B cell (primary cell): ENCODE results near the gene CMPK2. TPM values are rescaled to one million over a fixed set of nuclear protein-coding genes. Genes with fewer than 3 reads are reported as not detected.

Experiments used
- ATAC-seq: fragments of 200-7000 bp; cut with Tn5 transposase; one replicate; pipeline ENCODE4 v1.10.0; 2021; ENCODE audit warnings: low read depth, mild to moderate bottlenecking, moderate number of reproducible peaks, moderate library complexity
- CTCF ChIA-PET: fragments of 350-600 bp; sonication (Branson Sonifier 250); formaldehyde crosslinking; loops from one replicate; lab custom pipeline; 2021; ENCODE audit warnings: antibody characterized with exemption, inconsistent platforms; lab: Charles Lee
- POLR2A ChIA-PET: fragments of 350-600 bp; sonication (Branson Sonifier 250); formaldehyde crosslinking; loops from one replicate; lab custom pipeline; 2021; ENCODE audit warnings: antibody characterized with exemption; lab: Charles Lee
- DNase-seq: peaks from one replicate; pipeline ENCODE4 v3.0.0; 2013
- H2AFZ ChIP-seq: 2 replicates; pipeline ENCODE4 v1.6.1; 2012; ENCODE audit warnings: mild to moderate bottlenecking, low read depth, low read length; ENCODE audit not compliant: insufficient read depth, poor library complexity, severe bottlenecking
- H3K27ac ChIP-seq, 2 donors: 1 replicate in 1 of 2; 2 replicates in 1 of 2; pipeline ENCODE4 v1.5.1; 2012 to 2013; ENCODE audit warnings: low read length in 2 of 2, mild to moderate bottlenecking in 2 of 2, moderate library complexity in 1 of 2
- H3K27me3 ChIP-seq, 4 experiments: fragments of 200-600 bp in 1 of 4; sonication (generic) in 1 of 4; replicated peaks in 1 of 4; 1 replicate in 2 of 4; 2 replicates in 2 of 4; pipeline versions ENCODE4 v1.6.1 to v1.7.0; 2013 to 2016; ENCODE audit warnings: low read length in 3 of 4, mild to moderate bottlenecking in 2 of 4, mixed read lengths in 1 of 4, moderate library complexity in 1 of 4; ENCODE audit not compliant: insufficient read depth in 4 of 4, control insufficient read depth in 3 of 4; ENCODE audit errors: control extremely low read depth in 1 of 4
- H3K36me3 ChIP-seq, 2 experiments: replicated peaks in 1 of 2; 1 replicate in 1 of 2; 2 replicates in 1 of 2; pipeline versions ENCODE4 v1.6.1 to v1.7.1; 2013; ENCODE audit warnings: low read length in 1 of 2; ENCODE audit not compliant: insufficient read depth in 2 of 2, control insufficient read depth in 1 of 2; ENCODE audit errors: control extremely low read depth in 1 of 2, extremely low read depth in 1 of 2
- H3K4me1 ChIP-seq, 2 donors: fragments of 200-600 bp in 1 of 2; sonication (generic) in 1 of 2; 1 replicate in 1 of 2; 2 replicates in 1 of 2; pipeline versions ENCODE4 v1.5.1 to v1.6.1; 2013 to 2017; ENCODE audit warnings: low read length in 2 of 2; ENCODE audit not compliant: control insufficient read depth in 2 of 2, insufficient read depth in 2 of 2
- H3K4me2 ChIP-seq: replicated peaks from 2 replicates; pipeline ENCODE3; 2012; ENCODE audit warnings: mild to moderate bottlenecking, low read depth, low read length; ENCODE audit not compliant: poor library complexity, severe bottlenecking
- H3K4me3 ChIP-seq, 5 experiments: fragments of 200-600 bp in 1 of 5; sonication (generic) in 1 of 5; 1 replicate in 3 of 5; 2 replicates in 2 of 5; pipeline versions ENCODE4 v1.5.1 to v1.7.0; 2011 to 2016; ENCODE audit warnings: low read length in 4 of 5, mild to moderate bottlenecking in 4 of 5, low read depth in 2 of 5, control low read depth in 1 of 5, moderate library complexity in 1 of 5; ENCODE audit not compliant: insufficient read depth in 1 of 5; ENCODE audit errors: control extremely low read depth in 1 of 5, extremely low read depth in 1 of 5
- H3K79me2 ChIP-seq: fragments of 200-600 bp; sonication (generic); one replicate; pipeline ENCODE4 v1.6.0; 2016; ENCODE audit warnings: low read length; ENCODE audit not compliant: control insufficient read depth, insufficient read depth
- H3K9ac ChIP-seq: fragments of 200-600 bp; sonication (generic); 2 replicates; pipeline ENCODE4 v1.6.1; 2017; ENCODE audit warnings: mild to moderate bottlenecking, low read length, moderate library complexity
- H3K9me3 ChIP-seq, 3 donors: one replicate each; pipeline versions ENCODE4 v1.6.1 to v1.7.1; 2013; ENCODE audit warnings: low read length in 2 of 3; ENCODE audit not compliant: control insufficient read depth in 2 of 3, insufficient read depth in 1 of 3; ENCODE audit errors: control extremely low read depth in 1 of 3
- H4K20me1 ChIP-seq: 2 replicates; pipeline ENCODE4 v1.6.0; 2012; ENCODE audit warnings: mild to moderate bottlenecking, low read length; ENCODE audit not compliant: insufficient read depth, control insufficient read depth, poor library complexity, severe bottlenecking
- H3K27ac Mint-ChIP-seq: one replicate; pipeline ENCODE4 v1.8.0; 2021; ENCODE audit warnings: mixed read lengths
- H3K27me3 Mint-ChIP-seq: one replicate; pipeline ENCODE4 v1.8.0; 2021; ENCODE audit warnings: mixed read lengths
- H3K4me1 Mint-ChIP-seq: one replicate; pipeline ENCODE4 v1.8.0; 2021; ENCODE audit warnings: mixed read lengths
- H3K4me3 Mint-ChIP-seq: one replicate; pipeline ENCODE4 v1.8.0; 2021; ENCODE audit warnings: mixed read lengths
- H3K9me3 Mint-ChIP-seq: one replicate; pipeline ENCODE4 v1.8.0; 2022; ENCODE audit warnings: mixed read lengths; ENCODE audit not compliant: insufficient read depth
- CTCF ChIP-seq: fragments of 200-600 bp; IDR thresholded peaks from one replicate; pipeline ENCODE4 v1.8.0; 2022; ENCODE audit warnings: antibody characterized with exemption, mild to moderate bottlenecking
- EZH2 ChIP-seq: IDR thresholded peaks from 2 replicates; pipeline ENCODE4 v1.6.1; 2012; ENCODE audit warnings: borderline replicate concordance, low read depth, mild to moderate bottlenecking, moderate library complexity, low read length; ENCODE audit not compliant: insufficient read depth, poor library complexity, severe bottlenecking
- WGBS: methylation state at CpG from one replicate; pipeline ENCODE4 v1.1.5; 2013; ENCODE audit warnings: missing lambda C conversion rate; ENCODE audit not compliant: insufficient coverage; 5-methylcytosine and 5-hydroxymethylcytosine counted together
- intact Hi-C: fragments of 100-400 bp; cut with micrococcal nuclease; formaldehyde crosslinking; loops from one replicate; pipeline ENCODE4 v1.10.0; 2022
- polyA plus RNA-seq: library from polyadenylated mRNA; depleted of rRNA; stranded (reverse); fragments of >200 nt; gene quantifications from 2 replicates; pipeline ENCODE4 v1.2.3, GENCODE V29; 2012
- total RNA-seq, 2 donors: library from RNA; stranded (reverse); fragments of 120-200 nt in 1 of 2; gene quantifications; 1 replicate in 1 of 2; 2 replicates in 1 of 2; pipeline versions ENCODE4 v1.2.3 to v1.2.4, GENCODE V29; 2013 to 2022

The CMPK2 gene
- total and polyA plus RNA-seq, 2 donors (not counting 1 experiment from before 2014, with no cell fraction given), result 1.2 to 2.9 TPM

DNA sequence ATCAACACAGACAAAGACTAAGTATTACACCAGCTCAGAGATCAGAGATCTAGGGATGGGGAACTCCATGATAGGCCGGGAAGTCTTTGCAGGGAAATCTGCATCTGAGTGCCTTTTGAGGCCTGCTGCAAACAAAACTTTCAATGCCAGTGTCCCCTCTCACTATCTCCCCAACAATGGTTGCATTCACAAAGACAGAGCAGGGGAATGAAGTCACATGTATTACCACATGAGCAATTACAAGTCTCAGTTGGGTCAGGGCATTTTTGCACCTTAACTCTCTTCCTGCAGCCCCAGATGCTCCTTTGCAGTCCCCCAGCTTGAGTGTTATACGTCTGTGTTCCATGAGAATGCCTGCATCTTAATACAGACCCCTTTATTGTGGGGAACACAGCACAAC, 49.7 kb upstream of the CMPK2 start:
- ATAC-seq (no peak), DNase-seq (no peak)
- H3K4me2 ChIP-seq, result no peak overlapping the region
- H3K36me3 ChIP-seq, result no peaks in the 10 kb centered on the region
- CTCF ChIA-PET, result interaction anchor here (1.0 to 2.1 kb wide), 5 partner anchors 10 to 93 kb away, joined by 3 to 15 read pairs (median 4); no protein-coding TSS in a partner anchor
- H3K9ac ChIP-seq, result no peak overlapping the region
- POLR2A ChIA-PET, result no interaction called here
- Mint-ChIP-seq H3K4me3 (no peak overlapping the region), H3K9me3 (no peaks in the 10 kb centered on the region), H3K27me3 (peaks cover 8% of the 10 kb centered on the region), H3K4me1 (peaks cover 13% of the 10 kb centered on the region), H3K27ac (no peak overlapping the region)
- H3K27ac ChIP-seq, result no peak overlapping the region
- H3K27me3 ChIP-seq, result peaks cover 0 to 17% (median 4%) of the 10 kb centered on the region in 4 experiments
- no peak overlapping the region for H3K4me3 ChIP-seq
- H4K20me1 ChIP-seq, result no peaks in the 10 kb centered on the region
- intact Hi-C loops, result loop anchor here (5.0 kb wide), 2 partner anchors 48 to 87 kb away; partner anchors contain the start of gene CMPK2
- peaks cover 0 to 9% (median 0%) of the 10 kb centered on the region in 3 donors for H3K9me3 ChIP-seq
- TF ChIP-seq EZH2 (no peak), CTCF (no peak)
- no peaks in the 10 kb centered on the region for H3K79me2 ChIP-seq
- no peak overlapping the region for H2AFZ ChIP-seq
- WGBS, result 100% methylated on average over 2 of the region's 2 CpGs
- peaks cover 14 to 24% of the 10 kb centered on the region in 2 donors for H3K4me1 ChIP-seq

GRCh38 chr2:6914828-6915227, 49.1 kb upstream of the CMPK2 start:
- CTCF ChIA-PET, result interaction anchor here (1.0 kb wide), 2 partner anchors 14 to 93 kb away, joined by 3 to 4 read pairs; no protein-coding TSS in a partner anchor
- Histone ChIP-seq H3K4me1 (peaks cover 20 to 30% of the 10 kb centered on the region in 2 donors), H4K20me1 (no peaks in the 10 kb centered on the region), H2AFZ (no peak overlapping the region), H3K36me3 (no peaks in the 10 kb centered on the region), H3K27me3 (peaks cover 0 to 17% (median 4%) of the 10 kb centered on the region in 4 experiments), H3K9ac (no peak overlapping the region), H3K4me3 (no peak overlapping the region), H3K27ac (no peak overlapping the region), H3K79me2 (no peaks in the 10 kb centered on the region), H3K4me2 (no peak overlapping the region), H3K9me3 (peaks cover 0 to 9% (median 0%) of the 10 kb centered on the region in 3 donors)
- intact Hi-C loops, result loop anchor here (5.0 kb wide), 2 partner anchors 48 to 87 kb away; partner anchors contain the start of gene CMPK2
- no peak overlapping the region for H3K4me3 Mint-ChIP-seq
- DNase-seq, result no peak
- WGBS, result 94% methylated on average over 3 of the region's 3 CpGs
- ATAC-seq, result no peak
- POLR2A ChIA-PET, result no interaction called here
- no peaks in the 10 kb centered on the region for H3K9me3 Mint-ChIP-seq
- peaks cover 18% of the 10 kb centered on the region for H3K4me1 Mint-ChIP-seq
- H3K27me3 Mint-ChIP-seq, result peaks cover 8% of the 10 kb centered on the region
- TF ChIP-seq EZH2 (no peak), CTCF (no peak)
- H3K27ac Mint-ChIP-seq, result no peak overlapping the region
